ENCODE data around the gene CDH13.

The CDH13 gene

GRCh38 chr16:82699711-82700495 is 73.1 kb downstream of the CDH13 start:
- no peak for DNase-seq

GRCh38 chr16:82700541-82701235 is 73.9 kb downstream of the CDH13 start:
- DNase-seq = no peak

GRCh38 chr16:82701442-82701955 is 74.7 kb downstream of the CDH13 start:
- no peak for DNase-seq

- no peak for DNase-seq
Observed at GRCh38 chr16:82703161-82703560, 76.4 kb downstream of the CDH13 start.

- DNase-seq = no peak
Observed at GRCh38 chr16:82703871-82704768, 77.4 kb downstream of the CDH13 start.

- no peak for DNase-seq
Observed at GRCh38 chr16:82709987-82710386, 83.2 kb downstream of the CDH13 start.

GRCh38 chr16:82713778-82714177 is 87.0 kb downstream of the CDH13 start:
- DNase-seq = no peak

GRCh38 chr16:82715160-82715559 is 88.4 kb downstream of the CDH13 start:
- no peak for DNase-seq

- no peak for DNase-seq
Observed at GRCh38 chr16:82715833-82716232, 89.1 kb downstream of the CDH13 start.

GRCh38 chr16:82716361-82716855 is 89.6 kb downstream of the CDH13 start:
- DNase-seq = no peak

GRCh38 chr16:82720414-82720813 is 93.6 kb downstream of the CDH13 start:
- DNase-seq = no peak

GRCh38 chr16:82726306-82726705 is 99.5 kb downstream of the CDH13 start:
- DNase-seq = no peak

GRCh38 chr16:82728901-82729300 is 102.1 kb downstream of the CDH13 start:
- DNase-seq = no peak

GRCh38 chr16:82730901-82731300 is 104.1 kb downstream of the CDH13 start:
- DNase-seq = no peak

- no peak for DNase-seq
Observed at GRCh38 chr16:82732461-82732860, 105.7 kb downstream of the CDH13 start.

- DNase-seq = no peak
Observed at GRCh38 chr16:82735186-82735585, 108.4 kb downstream of the CDH13 start.

GRCh38 chr16:82735673-82736091 is 108.9 kb downstream of the CDH13 start:
- DNase-seq = no peak

- no peak for DNase-seq
Observed at GRCh38 chr16:82736224-82736623, 109.5 kb downstream of the CDH13 start.

- no peak for DNase-seq
Observed at GRCh38 chr16:82738699-82739098, 111.9 kb downstream of the CDH13 start.

GRCh38 chr16:82741073-82741615 is 114.4 kb downstream of the CDH13 start:
- no peak for DNase-seq

- no peak for DNase-seq
Observed at GRCh38 chr16:82744958-82745357, 118.2 kb downstream of the CDH13 start.

GRCh38 chr16:82748026-82748425 is 121.3 kb downstream of the CDH13 start:
- DNase-seq = no peak

GRCh38 chr16:82750068-82750467 is 123.3 kb downstream of the CDH13 start:
- no peak for DNase-seq
